GM19035 (cell line): ENCODE results near the gene CCR3.

Source experiments
- ATAC-seq: cut with Tn5 transposase; IDR thresholded peaks from one replicate; pipeline ENCODE4 v1.9.1; 2021; ENCODE audit not compliant: unreplicated experiment

The CCR3 gene

GRCh38 chr3:46270474-46270873, 28.2 kb downstream of the CCR3 start:
- ATAC-seq: no peak

- no peak for ATAC-seq
These were observed 29.0 kb downstream of the CCR3 start for GRCh38 chr3:46271209-46271745.

GRCh38 chr3:46272028-46272451, 29.8 kb downstream of the CCR3 start:
- no peak for ATAC-seq

GRCh38 chr3:46276497-46277099, 34.3 kb downstream of the CCR3 start:
- no peak for ATAC-seq

- ATAC-seq: no peak
These were observed 35.2 kb downstream of the CCR3 start for GRCh38 chr3:46277476-46277875.

GRCh38 chr3:46278816-46279672, 36.8 kb downstream of the CCR3 start:
- ATAC-seq: no peak

- ATAC-seq: no peak
These were observed 38.0 kb downstream of the CCR3 start for GRCh38 chr3:46280105-46280797.

- no peak for ATAC-seq
These were observed 39.3 kb downstream of the CCR3 start for GRCh38 chr3:46281551-46281950.

- no peak for ATAC-seq
These were observed 39.8 kb downstream of the CCR3 start for GRCh38 chr3:46282041-46282440.

- ATAC-seq: no peak
These were observed 40.4 kb downstream of the CCR3 start for GRCh38 chr3:46282696-46283095.

GRCh38 chr3:46283881-46284450, 41.7 kb downstream of the CCR3 start:
- no peak for ATAC-seq

- ATAC-seq: no peak
These were observed 42.9 kb downstream of the CCR3 start for GRCh38 chr3:46284981-46285683.

GRCh38 chr3:46285931-46286619, 43.8 kb downstream of the CCR3 start:
- ATAC-seq: no peak

- no peak for ATAC-seq
These were observed 44.8 kb downstream of the CCR3 start for GRCh38 chr3:46286947-46287565.

GRCh38 chr3:46289551-46289950, 47.3 kb downstream of the CCR3 start:
- ATAC-seq: no peak

GRCh38 chr3:46289966-46290365, 47.7 kb downstream of the CCR3 start:
- no peak for ATAC-seq

GRCh38 chr3:46291046-46291445, 48.8 kb downstream of the CCR3 start:
- no peak for ATAC-seq

GRCh38 chr3:46293035-46293724, 50.9 kb downstream of the CCR3 start:
- ATAC-seq: no peak
